Subcutaneous adipose tissue (tissue), 4 donors: Measurements from ENCODE around the gene RERE. TPM values are rescaled to one million over a fixed set of nuclear protein-coding genes. Genes with fewer than 3 reads are reported as not detected.

Experiments used
- total RNA-seq, 4 donors: library from RNA; depleted of rRNA; stranded (reverse); fragments of >200 nt; gene quantifications; one replicate each; pipeline ENCODE4 v1.1.0, GENCODE V29; 2016
- TF ChIP-seq, protein P1 (sequence below): fragments of 450-650 bp; IDR thresholded peaks from one replicate; pipeline ENCODE4 v1.5.1; 2016; ENCODE audit warnings: low read depth, mild to moderate bottlenecking, control low read depth, antibody characterized with exemption, moderate library complexity

The RERE gene
- total RNA-seq, 4 donors from 2014 or later, result 67.0 to 91.4 (median 83.1) TPM

- TF ChIP-seq, protein P1, sequence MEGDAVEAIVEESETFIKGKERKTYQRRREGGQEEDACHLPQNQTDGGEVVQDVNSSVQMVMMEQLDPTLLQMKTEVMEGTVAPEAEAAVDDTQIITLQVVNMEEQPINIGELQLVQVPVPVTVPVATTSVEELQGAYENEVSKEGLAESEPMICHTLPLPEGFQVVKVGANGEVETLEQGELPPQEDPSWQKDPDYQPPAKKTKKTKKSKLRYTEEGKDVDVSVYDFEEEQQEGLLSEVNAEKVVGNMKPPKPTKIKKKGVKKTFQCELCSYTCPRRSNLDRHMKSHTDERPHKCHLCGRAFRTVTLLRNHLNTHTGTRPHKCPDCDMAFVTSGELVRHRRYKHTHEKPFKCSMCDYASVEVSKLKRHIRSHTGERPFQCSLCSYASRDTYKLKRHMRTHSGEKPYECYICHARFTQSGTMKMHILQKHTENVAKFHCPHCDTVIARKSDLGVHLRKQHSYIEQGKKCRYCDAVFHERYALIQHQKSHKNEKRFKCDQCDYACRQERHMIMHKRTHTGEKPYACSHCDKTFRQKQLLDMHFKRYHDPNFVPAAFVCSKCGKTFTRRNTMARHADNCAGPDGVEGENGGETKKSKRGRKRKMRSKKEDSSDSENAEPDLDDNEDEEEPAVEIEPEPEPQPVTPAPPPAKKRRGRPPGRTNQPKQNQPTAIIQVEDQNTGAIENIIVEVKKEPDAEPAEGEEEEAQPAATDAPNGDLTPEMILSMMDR, result no peak
Measured at GRCh38 chr1:8314346-8315280, 502.8 kb downstream of the RERE start.

- TF ChIP-seq, protein P1, result no peak
Measured at GRCh38 chr1:8313231-8313630, 504.2 kb downstream of the RERE start.

DNA sequence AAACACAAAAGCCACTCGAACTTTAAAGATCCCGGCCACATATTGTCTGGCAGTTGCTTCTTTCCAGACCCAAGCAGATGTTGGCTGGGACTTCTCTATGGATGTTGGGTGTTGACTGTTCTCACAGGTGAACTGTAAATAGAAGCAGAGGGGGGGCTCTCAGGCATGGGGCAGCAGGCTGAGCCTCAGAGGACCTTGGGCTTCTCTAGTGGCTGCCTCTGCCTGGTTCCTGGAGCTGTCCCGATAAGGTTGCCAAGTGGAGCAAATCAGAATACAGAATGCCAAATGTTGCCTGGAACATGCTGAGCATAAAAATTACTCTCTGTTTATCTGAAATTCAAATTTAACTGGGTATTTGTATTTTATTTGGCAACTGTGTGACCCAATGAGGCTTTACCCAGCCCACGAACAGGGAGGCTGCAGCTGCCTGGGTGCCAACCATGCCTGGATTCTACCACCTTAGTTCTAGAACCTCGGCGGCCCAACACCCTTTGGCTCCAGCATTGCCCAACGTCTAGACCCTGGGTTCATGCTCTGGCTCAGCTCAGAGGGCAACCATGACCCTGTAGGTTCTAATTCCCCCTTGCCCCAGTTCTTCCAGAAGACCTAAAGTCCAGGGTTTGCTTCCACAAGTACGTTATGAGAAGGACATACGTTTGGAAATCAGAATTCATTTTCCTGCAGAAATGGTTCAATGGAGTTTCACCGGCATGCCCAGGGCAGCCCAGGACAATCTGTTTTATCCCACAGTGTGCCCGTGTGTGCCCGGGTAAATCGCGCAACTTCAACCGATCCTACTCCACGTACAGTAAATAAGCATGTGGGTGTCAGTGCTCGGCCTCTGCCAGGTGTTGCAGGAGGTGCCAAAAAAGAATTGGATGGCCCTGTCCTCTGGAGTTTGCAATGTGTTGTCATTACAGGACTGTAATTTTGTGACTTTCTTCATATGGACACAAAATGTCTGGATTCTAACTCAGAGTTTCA is 504.9 kb downstream of the RERE start:
- TF ChIP-seq, protein P1, result no peak

- TF ChIP-seq, protein P1, result no peak
Measured at GRCh38 chr1:8311068-8311718, 506.2 kb downstream of the RERE start.

DNA sequence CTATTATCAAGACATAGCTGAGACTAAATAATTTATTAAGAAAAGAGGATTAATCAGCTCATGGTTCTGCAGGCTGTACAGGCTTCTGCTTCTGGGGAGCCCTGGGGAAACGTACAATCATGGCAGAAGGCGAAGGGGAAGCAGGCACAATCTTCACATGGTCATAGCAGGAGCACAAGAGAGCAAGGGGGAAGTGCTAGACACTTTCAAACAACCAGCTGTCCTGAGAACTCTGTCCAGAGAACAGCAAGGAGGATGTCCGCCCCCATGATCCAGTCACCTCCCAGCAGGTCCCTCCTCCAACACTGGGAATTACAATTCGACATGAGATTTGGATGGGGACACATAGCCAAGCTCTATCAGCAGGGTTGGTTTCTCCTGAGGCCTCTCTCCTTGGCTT is 509.8 kb downstream of the RERE start:
- TF ChIP-seq, protein P1, result no peak

GRCh38 chr1:8303876-8304275 is 513.6 kb downstream of the RERE start:
- TF ChIP-seq, protein P1, result no peak
